GM23338 (cell line): Measurements from ENCODE around the gene KCNJ16. TPM values are rescaled to one million over a fixed set of nuclear protein-coding genes. Genes with fewer than 3 reads are reported as not detected.

ENCODE experiments used
- ATAC-seq: fragments of 200-7000 bp; cut with Tn5 transposase; 3 replicates; pipeline ENCODE4 v1.9.1; 2020
- DNase-seq: peaks from one replicate; pipeline ENCODE4 v3.0.0-alpha.2; 2015; ENCODE audit warnings: low spot score
- H2AFZ ChIP-seq: fragments of 200-600 bp; sonication (generic); 2 replicates; pipeline ENCODE4 v1.8.0; 2016; ENCODE audit warnings: antibody characterized with exemption, mild to moderate bottlenecking, moderate library complexity
- H3F3A ChIP-seq: fragments of 200-600 bp; sonication (generic); replicated peaks from 2 replicates; pipeline ENCODE4 v1.8.0; 2017; ENCODE audit warnings: antibody characterized with exemption, mixed run types, low read depth
- H3K27ac ChIP-seq: fragments of 200-600 bp; sonication (generic); 2 replicates; pipeline ENCODE4 v1.6.1; 2016; ENCODE audit warnings: low read depth
- H3K27me3 ChIP-seq: fragments of 200-600 bp; sonication (generic); 2 replicates; pipeline ENCODE4 v1.8.0; 2016; ENCODE audit warnings: mild to moderate bottlenecking, mixed run types, moderate library complexity; ENCODE audit not compliant: insufficient read depth
- H3K36me3 ChIP-seq: fragments of 200-600 bp; sonication (generic); 2 replicates; pipeline ENCODE4 v1.8.0; 2016; ENCODE audit warnings: mild to moderate bottlenecking; ENCODE audit not compliant: insufficient read depth
- H3K4me1 ChIP-seq: fragments of 200-600 bp; sonication (generic); 2 replicates; pipeline ENCODE4 v1.8.0; 2016; ENCODE audit warnings: mild to moderate bottlenecking, moderate library complexity; ENCODE audit not compliant: insufficient read depth
- H3K4me2 ChIP-seq: fragments of 200-600 bp; sonication (generic); 2 replicates; pipeline ENCODE4 v1.7.1; 2017; ENCODE audit warnings: mixed run types
- H3K4me3 ChIP-seq: fragments of 200-600 bp; sonication (generic); 2 replicates; pipeline ENCODE4 v1.6.1; 2016; ENCODE audit warnings: mixed run types
- H3K79me2 ChIP-seq: fragments of 200-600 bp; sonication (generic); replicated peaks from 2 replicates; pipeline ENCODE4 v1.8.0; 2017; ENCODE audit warnings: mild to moderate bottlenecking; ENCODE audit not compliant: insufficient read depth
- H3K9me2 ChIP-seq: fragments of 200-600 bp; sonication (generic); 2 replicates; pipeline ENCODE4 v1.8.0; 2017; ENCODE audit not compliant: insufficient read depth
- H4K20me1 ChIP-seq: fragments of 200-600 bp; sonication (generic); replicated peaks from 2 replicates; pipeline ENCODE4 v1.8.0; 2017; ENCODE audit warnings: mild to moderate bottlenecking; ENCODE audit not compliant: insufficient read depth
- H3K27ac Mint-ChIP-seq: 2 replicates; pipeline ENCODE4 v1.8.0; 2020; ENCODE audit warnings: inconsistent platforms, mild to moderate bottlenecking, moderate library complexity, mixed read lengths
- H3K27me3 Mint-ChIP-seq: 3 replicates; pipeline ENCODE4 v1.8.0; 2022; ENCODE audit warnings: low read depth, mild to moderate bottlenecking, moderate library complexity, mixed read lengths, inconsistent platforms; ENCODE audit not compliant: insufficient read depth, poor library complexity
- H3K36me3 Mint-ChIP-seq: 3 replicates; pipeline ENCODE4 v1.8.0; 2021; ENCODE audit warnings: low read depth, mild to moderate bottlenecking, inconsistent platforms, moderate library complexity, mixed read lengths
- H3K4me1 Mint-ChIP-seq: 3 replicates; pipeline ENCODE4 v1.8.0; 2020; ENCODE audit warnings: mild to moderate bottlenecking, inconsistent platforms, mixed read lengths
- H3K4me3 Mint-ChIP-seq: 3 replicates; pipeline ENCODE4 v1.8.0; 2021; ENCODE audit warnings: moderate library complexity, mild to moderate bottlenecking, inconsistent platforms, mixed read lengths
- H3K9me3 Mint-ChIP-seq: 3 replicates; pipeline ENCODE4 v1.8.0; 2020; ENCODE audit warnings: moderate library complexity, mild to moderate bottlenecking, inconsistent platforms, mixed read lengths
- CTCF ChIP-seq, 2 experiments: fragments of 200-600 bp in 1 of 2; sonication (generic) in 1 of 2; conservative IDR thresholded peaks; 2 replicates each; pipeline versions ENCODE4 v1.5.1 to v1.6.1; 2016 to 2017; ENCODE audit warnings: antibody characterized with exemption in 2 of 2, low read depth in 2 of 2, mild to moderate bottlenecking in 2 of 2, moderate library complexity in 1 of 2
- ETS1 ChIP-seq: IDR thresholded peaks from 2 replicates; pipeline ENCODE4 v1.6.1; 2016; ENCODE audit warnings: antibody characterized with exemption
- EZH2 ChIP-seq: fragments of 200-600 bp; sonication (generic); IDR thresholded peaks from one replicate; pipeline ENCODE4 v1.8.0; 2017; ENCODE audit warnings: antibody characterized with exemption, mild to moderate bottlenecking, low read depth; ENCODE audit not compliant: unreplicated experiment
- NANOG ChIP-seq: IDR thresholded peaks from 2 replicates; pipeline ENCODE4 v1.6.1; 2016; ENCODE audit warnings: antibody characterized with exemption, borderline replicate concordance
- ZNF462 ChIP-seq: fragments of 250-450 bp; sonication (Bioruptor Pico); IDR thresholded peaks from 2 replicates; pipeline ENCODE4 v1.5.0; 2020; ENCODE audit warnings: mild to moderate bottlenecking, moderate library complexity
- polyA plus RNA-seq: library from polyadenylated mRNA; unstranded; fragments of >200 nt; fragmentation: Nextera tagmentation; extraction: Ambion mirVana; gene quantifications from 2 replicates; pipeline ENCODE4 v1.2.1, GENCODE V29; 2016
- total RNA-seq: library from RNA; depleted of rRNA; stranded (reverse); fragments of >200 nt; shearing (Covaris generic); gene quantifications from 2 replicates; pipeline ENCODE4 v1.2.3, GENCODE V29; 2014

The KCNJ16 gene
- total and polyA plus RNA-seq, 2 experiments from 2014 or later = not detected

- Histone ChIP-seq H3K27me3 (no peaks in the 10 kb centered on the region), H3K4me3 (no peak overlapping the region), H3F3A (no peaks in the 10 kb centered on the region), H3K36me3 (no peaks in the 10 kb centered on the region), H3K4me2 (no peak overlapping the region), H4K20me1 (no peaks in the 10 kb centered on the region), H3K4me1 (peaks cover 10% of the 10 kb centered on the region; the same call in 1 of the 2 replicates), H3K9me2 (no peaks in the 10 kb centered on the region), H2AFZ (peak overlapping the region; percentile 44; the same call in 1 of the 2 replicates), H3K79me2 (no peaks in the 10 kb centered on the region), H3K27ac (no peak overlapping the region)
- H3K36me3 Mint-ChIP-seq = no peaks in the 10 kb centered on the region
- H3K9me3 Mint-ChIP-seq = no peaks in the 10 kb centered on the region
- DNase-seq (no peak), ATAC-seq (no peak)
- peaks cover 15% of the 10 kb centered on the region for H3K4me1 Mint-ChIP-seq
- no peak overlapping the region for H3K27ac Mint-ChIP-seq
- no peaks in the 10 kb centered on the region for H3K27me3 Mint-ChIP-seq
- TF ChIP-seq NANOG (no peak), CTCF (conservative IDR thresholded peaks at IDR 0.05; ENCODE audit: low read depth in 2 of 2) (no peak), ZNF462 (CRISPR knock-in tag) (no peak), ETS1 (no peak), EZH2 (no peak)
- H3K4me3 Mint-ChIP-seq = no peak overlapping the region
Observed at GRCh38 chr17:70059071-70059470, 16.0 kb upstream of the KCNJ16 start.
